ENCODE data around the gene COL9A2. TPM values are rescaled to one million over a fixed set of nuclear protein-coding genes. Genes with fewer than 3 reads are reported as not detected.

Gene COL9A2
- total RNA-seq, 1 donor from 2014 or later: 27.1 TPM

DNA sequence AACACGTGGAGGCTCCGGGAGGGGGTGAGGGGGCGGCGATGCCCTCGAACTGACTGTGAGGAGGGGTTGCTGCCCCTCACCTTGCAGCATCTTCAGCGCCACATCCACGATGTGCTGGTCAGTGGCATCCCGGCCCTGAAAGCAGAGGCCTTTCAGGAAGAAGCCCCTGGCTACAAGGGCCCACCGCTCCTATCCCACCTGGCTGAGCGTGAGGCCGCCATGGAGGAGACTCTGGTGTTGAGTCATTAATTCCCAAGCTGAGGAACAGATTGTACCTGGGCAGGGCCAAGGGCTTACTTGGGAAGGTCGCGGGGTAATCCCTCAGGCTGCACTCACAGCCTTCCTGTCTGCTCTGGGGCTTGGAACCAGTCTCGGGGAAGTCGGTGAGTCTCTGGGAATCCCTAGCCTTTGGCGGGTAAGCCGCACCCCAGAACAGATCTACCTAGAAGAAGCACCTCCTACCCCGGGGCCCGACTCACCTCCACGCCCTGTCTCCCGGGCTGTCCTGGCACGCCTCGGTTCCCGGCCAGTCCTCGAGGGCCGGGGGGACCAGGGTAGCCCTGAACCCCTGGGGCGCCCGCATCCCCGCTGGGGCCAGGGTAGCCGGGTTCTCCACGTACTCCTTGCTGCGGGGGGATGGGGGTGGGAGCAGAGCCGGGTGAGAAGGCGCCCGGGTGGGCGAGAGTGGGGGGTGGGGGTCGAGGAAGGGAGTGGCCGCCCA, 13.9 kb downstream of the COL9A2 start:
- peak; percentile 26 for DNase-seq (ENCODE audit: low spot score)

DNA sequence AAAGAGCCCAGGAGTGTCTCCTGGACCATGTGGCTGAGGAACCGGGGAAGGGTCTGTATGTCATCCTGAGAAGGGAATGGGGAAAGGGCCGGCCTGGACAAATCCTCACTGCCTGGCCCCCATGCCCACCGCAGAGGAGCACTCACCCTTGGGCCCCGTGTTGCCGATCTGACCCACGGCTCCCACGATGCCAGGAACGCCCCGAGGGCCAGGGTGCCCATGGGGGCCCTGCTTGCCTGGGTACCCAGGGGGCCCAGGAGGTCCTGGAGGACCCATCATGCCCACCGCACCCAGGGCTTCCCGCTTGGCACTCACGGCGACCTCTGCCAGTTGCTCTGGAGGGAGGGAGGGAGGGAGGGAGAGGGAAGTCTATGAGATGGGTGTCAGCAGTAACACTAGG, 14.6 kb downstream of the COL9A2 start:
- peak; percentile 31 for DNase-seq (ENCODE audit: low spot score)

DNA sequence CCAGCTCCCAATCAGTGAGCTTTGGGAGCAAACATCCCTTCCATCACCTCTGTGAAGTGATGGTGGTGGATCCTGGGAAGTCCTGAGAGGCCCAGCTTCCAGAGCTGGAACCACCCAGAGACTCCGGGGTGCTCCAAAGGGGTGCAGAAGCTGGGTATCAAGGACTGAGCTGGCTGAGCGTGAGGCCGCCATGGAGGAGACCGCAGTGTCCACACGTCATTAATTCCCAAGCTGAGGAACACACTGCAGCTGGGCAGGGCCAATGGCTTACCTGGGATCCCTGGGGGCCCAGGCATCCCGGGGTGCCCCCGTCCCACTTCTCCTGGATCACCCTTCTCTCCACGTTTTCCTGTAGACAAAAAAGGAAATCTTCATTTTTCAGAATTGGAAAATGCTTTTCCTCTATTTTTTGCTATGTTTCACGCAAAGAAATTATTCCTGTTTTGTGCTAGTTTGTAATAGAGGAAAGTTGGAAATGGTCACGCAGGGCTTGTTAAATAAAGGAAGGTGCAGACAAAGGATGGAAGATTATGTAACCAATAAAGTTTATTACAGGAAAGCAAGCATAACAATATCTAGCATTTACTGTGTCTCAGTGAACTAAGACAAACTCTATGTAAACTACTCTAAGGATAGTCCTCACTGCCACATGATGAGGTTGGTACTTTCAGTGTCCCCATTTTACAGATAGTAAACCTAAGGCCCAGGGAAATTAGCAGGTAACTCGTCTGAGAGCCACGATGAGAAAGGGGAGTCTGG, 15.4 kb downstream of the COL9A2 start:
- DNase-seq (ENCODE audit: low spot score): no peak

DNA sequence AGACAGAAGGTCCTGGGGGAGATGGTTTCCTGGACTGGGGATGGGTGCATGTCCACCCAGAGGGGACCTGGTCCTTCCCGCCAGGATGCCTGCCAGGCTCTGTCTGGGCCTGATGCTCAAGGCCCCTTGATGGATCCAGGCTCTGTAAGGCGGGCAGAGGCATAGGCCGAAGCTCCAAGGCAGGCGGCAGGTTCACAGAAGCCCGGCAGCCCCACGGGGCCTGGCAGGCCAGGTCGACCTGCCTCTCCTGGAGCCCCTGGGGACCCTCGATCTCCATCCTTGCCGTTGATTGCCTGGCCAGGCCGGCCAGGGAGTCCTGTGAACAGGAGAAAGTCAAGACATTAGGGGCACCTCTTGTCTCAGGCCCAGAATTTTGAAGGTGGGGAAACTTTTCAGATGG, 16.0 kb downstream of the COL9A2 start:
- no peak for DNase-seq (ENCODE audit: low spot score)

DNA sequence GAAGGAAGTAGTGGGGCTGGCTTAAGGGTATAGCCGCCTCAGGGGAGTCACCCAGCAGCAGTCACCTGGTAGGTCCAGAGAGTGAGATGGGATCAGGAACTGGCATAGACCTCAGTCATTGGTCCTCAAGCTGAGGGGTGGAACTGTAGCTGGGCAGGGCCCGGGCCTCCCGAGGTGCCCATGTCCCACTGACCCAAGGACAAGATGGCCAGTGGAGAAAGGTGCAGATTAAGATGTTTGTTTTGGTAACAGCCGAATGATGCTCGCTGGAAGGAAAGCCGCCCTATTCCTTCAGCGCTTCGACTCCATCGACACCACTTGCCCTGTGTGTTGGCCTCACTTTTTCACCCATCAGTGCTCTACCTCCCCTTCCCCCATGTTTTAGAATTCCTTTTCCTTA, 16.4 kb downstream of the COL9A2 start:
- no peak for DNase-seq (ENCODE audit: low spot score)

DNA sequence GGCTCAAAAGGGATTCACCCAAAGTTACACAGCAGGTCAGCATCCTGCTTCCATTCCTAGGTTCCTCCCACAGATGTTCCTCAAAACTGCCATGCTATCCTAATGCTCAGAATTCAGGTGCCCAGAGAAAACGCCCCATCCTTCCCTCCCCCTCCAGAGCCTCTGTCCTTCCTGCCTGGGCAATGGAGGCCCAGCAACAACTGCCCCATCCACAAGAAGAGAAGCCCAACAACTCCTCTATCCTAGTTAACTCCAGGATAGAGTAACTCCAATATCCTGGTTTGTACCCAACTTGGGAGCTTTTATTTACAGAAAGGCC, 16.9 kb downstream of the COL9A2 start:
- DNase-seq (ENCODE audit: low spot score): no peak

DNA sequence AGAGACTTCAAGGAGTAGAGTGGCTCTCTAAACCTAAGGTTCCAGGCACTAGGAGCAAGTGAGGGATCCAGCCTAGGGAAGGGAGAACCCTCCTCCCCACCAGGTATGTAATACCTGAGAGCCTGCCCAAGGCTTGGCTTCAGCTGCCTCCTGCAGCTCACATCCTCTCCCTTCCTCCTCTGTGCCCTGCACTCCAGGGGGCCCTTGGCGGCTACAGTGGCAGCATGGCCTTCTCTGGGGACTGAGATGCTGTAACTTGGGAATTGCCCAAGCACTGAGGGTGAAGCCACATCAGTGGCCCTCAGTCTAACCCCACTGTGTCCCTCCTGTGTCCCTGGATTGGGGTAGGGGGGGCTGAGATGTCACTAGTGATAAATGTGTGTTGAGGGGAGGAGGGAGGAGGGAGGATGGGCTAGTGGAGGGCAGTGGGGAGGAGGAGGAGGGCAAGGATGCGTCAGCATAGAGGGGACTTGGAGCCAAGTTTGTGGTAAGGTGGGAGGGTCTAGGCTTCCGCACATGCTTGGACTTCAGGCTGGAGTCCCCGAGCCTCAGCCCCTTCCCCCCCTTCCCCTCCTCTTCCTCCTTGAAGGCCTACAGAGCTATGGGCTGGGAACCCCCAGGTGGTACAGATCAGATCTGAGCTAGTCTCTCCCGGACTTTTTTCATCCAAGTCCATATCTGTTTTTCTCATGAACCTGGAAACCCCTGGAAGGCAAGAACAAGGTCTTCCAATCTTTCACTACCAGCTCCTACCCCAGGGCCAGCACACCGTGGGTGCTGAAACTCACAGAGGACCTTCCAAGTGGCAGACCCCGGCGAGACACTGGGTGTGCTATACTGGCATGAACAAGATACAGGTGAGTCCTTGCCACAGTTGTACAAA, 17.5 kb downstream of the COL9A2 start:
- peak; percentile 17 for DNase-seq (ENCODE audit: low spot score)

DNA sequence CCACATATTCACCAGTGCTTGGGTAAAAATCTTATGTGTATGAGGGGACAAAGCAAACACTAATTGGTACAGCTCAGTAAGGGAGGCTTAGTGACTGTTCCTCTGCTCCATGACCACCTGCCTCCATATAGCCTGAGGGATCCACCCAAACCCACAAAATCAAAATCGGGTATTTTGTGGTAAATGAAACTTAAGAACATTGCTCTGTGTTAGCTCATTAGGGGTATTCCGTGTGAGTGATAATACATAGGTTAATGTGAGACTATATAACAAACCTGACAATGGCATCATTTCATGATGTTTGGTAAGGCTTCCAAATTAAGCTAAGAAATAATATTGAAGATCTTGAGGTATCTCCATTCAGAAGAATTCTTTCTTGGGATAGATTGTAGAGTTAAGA, 25.8 kb downstream of the COL9A2 start:
- DNase-seq (ENCODE audit: low spot score): no peak

DNA sequence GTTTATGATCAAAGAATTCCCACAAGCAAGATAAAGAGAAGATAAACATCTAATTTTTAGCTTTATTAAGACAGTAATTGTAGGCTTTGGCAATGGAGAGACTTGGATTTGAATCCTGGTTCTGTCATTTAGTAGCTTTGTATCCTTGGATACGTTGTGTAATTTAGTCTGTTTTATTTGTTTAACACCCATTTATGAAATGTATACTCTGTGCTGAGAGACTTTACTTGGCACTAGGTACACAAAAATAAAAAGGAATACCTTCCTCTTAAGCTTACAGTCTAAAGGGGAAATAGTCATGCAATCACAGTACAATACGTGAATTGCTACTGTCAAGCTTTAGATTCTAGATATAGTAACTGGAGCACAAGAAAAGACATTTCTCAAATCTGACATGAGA, 35.2 kb downstream of the COL9A2 start:
- no peak for DNase-seq (ENCODE audit: low spot score)

DNA sequence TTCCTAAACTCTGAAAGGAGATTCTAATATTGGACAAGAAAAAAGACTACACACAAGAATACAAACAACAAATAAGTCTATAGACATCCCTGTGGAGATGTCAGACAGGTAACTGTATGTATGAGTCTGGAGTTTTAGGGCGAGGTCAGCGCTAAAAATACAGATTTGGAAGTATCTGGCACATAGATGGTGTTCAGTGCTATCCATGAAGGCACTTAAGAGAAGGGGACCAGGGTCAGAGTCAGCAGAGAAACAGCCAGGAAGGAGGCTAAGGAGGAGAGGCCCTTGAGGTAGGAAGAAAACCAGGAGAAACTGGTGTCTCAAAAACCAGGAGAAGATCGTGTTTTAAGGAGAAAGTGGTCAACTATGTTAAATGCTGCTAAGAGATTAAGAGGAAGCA, 41.0 kb downstream of the COL9A2 start:
- DNase-seq (ENCODE audit: low spot score): no peak

DNA sequence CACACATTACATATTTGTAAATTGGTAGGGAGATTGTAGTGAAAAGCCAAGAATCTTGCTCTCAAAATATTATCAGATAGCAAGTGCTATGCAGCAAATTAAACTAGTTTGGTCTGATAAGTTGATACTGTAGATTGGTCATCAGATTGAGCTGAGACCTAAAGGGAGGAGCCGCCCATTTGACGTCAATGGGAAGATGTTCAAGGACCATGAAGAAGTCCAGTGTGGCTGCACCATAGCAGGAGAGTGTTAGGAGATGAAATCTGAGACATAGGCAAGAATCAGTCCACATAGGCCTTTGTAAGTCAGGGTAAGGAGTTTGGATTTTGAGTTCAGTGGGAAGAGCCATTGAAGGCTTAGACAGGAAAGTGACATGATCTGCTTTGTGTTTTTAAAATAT, 42.8 kb downstream of the COL9A2 start:
- DNase-seq (ENCODE audit: low spot score): no peak

DNA sequence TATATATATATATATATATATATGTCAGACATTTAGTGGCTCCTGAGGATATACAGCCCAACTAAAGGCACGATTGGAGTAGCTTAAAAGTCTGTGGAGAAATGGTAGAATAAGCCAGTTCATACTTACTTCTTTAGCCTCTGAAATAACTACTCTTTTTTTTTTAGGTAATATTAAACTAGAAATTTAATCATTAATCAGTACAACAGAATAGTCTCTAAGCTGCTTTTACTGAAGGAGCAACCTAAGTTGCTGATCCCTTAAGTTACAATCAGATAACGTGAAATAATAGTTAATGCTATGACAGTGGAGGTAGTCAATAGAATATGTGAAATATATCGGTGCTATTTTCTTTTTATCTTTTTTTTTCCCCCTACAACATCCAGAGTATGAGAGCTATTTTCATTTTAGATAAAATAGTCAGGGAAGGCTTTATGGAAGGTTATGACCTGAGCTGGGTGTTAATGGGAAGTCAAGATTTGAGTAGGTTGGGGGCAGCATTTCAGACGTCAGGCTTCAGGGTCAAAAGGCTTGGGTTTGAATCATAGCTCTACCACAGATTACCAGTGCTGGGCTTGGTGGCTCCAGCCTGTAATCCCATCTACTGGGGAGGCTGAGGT, 43.4 kb downstream of the COL9A2 start:
- DNase-seq (ENCODE audit: low spot score): no peak

DNA sequence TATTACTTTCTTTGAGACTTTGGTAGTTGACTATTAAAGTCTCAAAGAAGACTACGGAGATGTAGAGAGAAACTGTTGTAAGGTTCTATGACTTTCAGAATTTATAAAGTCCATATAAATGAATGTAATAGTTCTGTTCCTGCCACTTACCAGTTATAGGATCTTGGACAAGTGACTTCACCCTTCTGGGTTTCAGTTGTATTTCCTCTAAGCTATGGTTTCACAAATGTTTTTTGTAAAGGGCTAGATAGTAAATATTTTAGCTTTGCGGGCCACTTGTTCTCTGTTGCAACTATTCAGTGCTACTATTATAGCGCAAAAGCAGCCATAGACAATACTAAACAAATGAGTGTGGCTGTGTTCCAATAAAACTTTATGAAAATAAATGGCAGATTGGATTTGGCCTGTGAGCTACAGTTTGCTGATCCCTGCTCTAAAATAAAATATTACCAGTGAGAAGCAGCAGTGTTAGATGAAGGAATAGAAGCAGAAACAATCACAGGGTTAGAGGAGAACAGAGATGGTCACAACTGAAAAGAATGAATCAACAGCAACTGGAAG, 44.4 kb downstream of the COL9A2 start:
- DNase-seq (ENCODE audit: low spot score): no peak

DNA sequence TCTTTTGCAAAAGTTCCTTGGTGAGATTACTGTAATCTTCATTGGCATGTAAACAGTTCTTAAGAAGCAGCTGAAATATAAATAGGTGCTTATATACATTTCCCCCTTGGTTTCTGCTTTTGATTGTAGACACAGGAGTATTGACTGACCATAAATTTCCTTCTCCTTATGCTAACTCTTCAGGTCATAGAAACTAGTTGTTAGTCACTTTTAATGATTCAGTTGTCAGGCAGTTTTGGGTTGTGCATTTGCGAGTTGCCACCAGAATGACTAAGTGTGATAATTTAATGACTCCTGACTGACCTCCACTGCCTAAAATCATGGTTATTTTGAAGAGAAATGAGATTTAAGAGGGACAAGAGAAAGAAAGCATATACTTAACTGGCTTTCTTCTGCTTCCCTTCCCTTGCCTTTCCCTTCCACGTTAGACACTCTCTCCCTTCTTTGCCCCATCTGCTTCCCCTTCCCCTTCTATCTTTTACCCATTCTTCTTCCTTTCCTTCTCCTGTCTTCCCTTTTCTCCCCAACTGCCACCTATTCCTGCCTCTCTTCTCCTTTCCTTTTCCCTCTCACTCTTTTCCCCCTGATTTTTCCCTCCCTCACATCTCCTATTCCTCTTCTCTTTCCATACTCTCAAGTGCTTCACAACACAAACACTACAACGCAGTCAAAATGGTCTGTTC, 46.8 kb downstream of the COL9A2 start:
- DNase-seq (ENCODE audit: low spot score): no peak

DNA sequence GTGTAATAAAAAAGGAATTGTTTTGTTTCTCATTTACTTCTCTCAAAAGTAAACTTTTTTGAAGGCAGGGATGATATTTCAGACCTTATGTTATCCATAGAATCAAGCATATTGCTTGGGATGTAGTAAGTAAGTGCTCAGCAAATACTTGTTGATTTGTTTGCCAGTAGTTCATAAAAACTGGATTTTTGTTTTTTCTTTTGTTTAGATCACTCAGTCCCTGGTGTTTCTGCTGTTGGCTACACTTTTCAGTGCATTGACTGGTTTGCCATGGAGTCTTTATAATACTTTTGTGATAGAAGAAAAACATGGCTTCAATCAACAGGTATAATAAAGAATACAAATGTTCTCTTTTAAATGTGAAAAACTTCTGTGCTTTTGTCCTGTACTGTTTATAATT, 48.9 kb downstream of the COL9A2 start:
- no peak for DNase-seq (ENCODE audit: low spot score)

DNA sequence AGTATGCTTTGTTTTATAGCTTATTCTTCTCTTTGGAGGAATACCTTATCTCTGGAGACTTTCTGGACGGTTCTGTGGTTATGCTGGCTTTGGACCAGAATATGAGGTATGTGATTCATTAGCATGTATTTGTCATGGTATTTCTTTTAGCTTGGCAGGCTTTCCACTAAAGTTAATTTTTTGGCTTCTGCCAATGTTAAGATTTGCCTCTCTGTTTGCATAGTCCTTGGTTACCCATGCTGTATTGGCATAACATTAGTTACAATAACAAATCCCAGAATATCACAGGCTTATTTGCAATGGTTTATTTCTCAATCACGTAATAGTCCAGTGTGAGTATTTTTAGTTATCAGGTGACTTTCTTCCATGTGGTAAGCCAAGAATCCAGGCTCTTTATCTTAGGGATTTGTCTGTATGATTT, 49.3 kb downstream of the COL9A2 start:
- no peak for DNase-seq (ENCODE audit: low spot score)

DNA sequence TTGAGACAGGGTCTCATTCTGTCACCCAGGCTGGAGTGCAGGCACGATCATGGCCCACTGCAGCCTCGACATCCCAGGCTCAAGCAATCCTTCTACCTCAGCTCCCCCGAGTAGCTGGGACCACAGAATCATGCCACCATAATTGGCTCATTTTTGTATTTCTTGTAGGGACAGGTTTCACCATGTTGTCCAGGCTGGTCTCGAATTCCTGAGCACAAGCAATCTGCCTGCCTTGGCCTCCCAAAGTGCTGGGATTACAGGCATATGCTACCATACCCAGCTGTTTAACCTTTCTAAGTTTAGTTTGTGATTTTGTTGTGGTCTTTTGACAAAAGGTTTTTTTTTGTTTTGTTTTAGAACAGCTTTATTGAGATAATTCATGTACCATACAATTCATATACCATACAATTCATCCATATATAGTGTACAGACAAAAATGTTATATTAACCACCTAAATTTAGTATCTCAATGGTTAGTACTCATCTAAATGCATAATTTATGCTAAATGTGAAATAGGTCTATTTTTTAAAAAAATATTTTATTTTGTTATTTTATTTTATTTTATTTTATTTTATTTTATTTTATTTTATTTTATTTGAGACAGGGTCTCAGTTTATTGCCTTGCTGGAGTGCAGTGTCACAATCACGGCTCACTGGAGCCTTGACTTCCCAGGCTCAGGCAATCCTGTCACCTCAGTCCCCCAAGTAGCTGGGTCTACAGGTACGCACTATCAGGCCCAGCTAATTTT, 50.1 kb downstream of the COL9A2 start:
- no peak for DNase-seq (ENCODE audit: low spot score)

DNA sequence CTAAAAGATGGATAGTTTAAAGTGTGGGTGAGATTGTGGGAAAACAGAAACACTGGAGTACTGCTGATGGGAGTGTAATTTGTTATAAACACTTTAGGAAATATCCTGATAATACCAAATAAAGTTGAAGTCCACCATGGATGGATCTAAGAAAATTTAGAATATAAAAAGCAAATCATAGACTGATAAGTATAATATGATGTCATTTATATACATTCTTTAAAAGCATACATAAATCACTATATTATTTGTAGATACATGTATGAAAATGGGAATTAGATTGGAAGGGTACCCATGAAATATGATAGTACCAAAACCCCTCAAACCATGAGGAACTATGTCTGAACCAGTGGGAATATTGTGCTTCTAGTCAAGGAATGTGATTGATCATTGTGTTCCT, 51.2 kb downstream of the COL9A2 start:
- DNase-seq (ENCODE audit: low spot score): no peak

DNA sequence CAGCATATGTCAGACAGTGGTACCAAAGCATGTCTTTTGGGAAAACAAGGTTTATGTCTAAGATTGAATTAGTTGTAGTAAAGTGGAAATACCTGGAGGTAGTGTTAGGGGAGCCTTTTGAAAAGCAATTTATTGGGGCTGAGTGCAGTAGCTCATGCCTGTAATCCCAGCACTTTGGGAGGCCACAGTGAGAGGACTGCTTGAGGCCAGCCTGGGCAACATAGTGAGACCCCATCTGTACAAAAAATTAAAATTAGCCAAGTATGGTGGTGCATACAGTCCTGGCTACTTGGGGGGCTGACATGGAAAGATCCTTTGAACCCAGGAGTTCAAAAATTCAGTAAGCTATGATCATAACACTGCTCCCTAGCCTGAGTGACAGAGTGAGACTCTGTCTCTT, 51.8 kb downstream of the COL9A2 start:
- DNase-seq (ENCODE audit: low spot score): no peak

DNA sequence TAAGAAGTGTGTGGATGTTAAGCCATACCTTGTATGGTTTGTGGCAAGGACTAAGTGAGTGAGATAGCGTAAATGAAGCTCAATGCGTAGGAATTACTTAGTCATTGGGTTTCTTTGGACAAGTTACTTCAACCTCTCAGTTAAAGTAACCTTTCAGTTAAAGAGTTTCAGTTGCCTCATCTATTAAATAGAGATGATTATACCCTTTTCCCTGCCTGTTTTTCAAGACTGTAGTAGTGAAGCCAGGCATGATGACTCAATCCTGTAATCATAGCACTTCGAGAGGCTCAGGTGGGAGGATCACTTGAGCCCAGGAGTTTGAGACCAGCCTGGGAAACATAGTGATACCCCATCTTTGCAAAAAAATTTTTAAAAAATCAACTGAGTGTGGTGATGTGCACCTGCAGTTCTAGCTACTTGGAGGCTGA, 52.7 kb downstream of the COL9A2 start:
- no peak for DNase-seq (ENCODE audit: low spot score)

DNA sequence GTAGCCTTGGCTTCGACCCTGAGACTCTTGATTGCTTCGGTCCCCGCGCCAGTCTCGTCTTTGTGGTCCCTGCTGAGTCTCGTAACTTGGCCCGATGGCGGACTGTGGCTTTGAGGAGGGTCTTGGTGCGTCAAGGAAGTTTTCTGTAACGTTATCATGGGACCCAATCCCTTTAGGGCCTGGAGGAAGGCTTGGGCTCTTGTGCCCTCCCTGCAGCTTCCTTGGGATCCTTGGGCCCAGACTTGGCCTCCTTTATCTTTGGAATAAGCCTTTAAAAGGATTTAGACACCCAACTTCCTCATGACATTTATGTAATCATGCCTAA, 58.7 kb downstream of the COL9A2 start:
- DNase-seq (ENCODE audit: low spot score): no peak
